GM12875 (cell line): Measurements from ENCODE around the gene CREB3L2.

Experiments
- H3K4me3 ChIP-seq: one replicate; pipeline ENCODE4 v1.5.1; 2011; ENCODE audit warnings: low read depth, low read length, control low read depth
- CTCF ChIP-seq: IDR thresholded peaks from 2 replicates; pipeline ENCODE4 v1.5.1; 2011; ENCODE audit warnings: low read depth, mild to moderate bottlenecking, control low read depth, inconsistent platforms, low read length, moderate library complexity, borderline replicate concordance; ENCODE audit not compliant: insufficient read depth

The CREB3L2 gene

GRCh38 chr7:137996871-137997270 lies 5.0 kb downstream of the CREB3L2 start:
- H3K4me3 ChIP-seq = no peak overlapping the region
- TF ChIP-seq CTCF = no peak

- no peak overlapping the region for H3K4me3 ChIP-seq
- TF ChIP-seq CTCF = no peak
Observed at GRCh38 chr7:137996386-137996851, 5.5 kb downstream of the CREB3L2 start.

GRCh38 chr7:137994216-137994615 lies 7.7 kb downstream of the CREB3L2 start:
- no peak for TF ChIP-seq CTCF
- no peak overlapping the region for H3K4me3 ChIP-seq

GRCh38 chr7:137993395-137993743 lies 8.5 kb downstream of the CREB3L2 start:
- no peak for TF ChIP-seq CTCF
- H3K4me3 ChIP-seq = no peak overlapping the region

DNA sequence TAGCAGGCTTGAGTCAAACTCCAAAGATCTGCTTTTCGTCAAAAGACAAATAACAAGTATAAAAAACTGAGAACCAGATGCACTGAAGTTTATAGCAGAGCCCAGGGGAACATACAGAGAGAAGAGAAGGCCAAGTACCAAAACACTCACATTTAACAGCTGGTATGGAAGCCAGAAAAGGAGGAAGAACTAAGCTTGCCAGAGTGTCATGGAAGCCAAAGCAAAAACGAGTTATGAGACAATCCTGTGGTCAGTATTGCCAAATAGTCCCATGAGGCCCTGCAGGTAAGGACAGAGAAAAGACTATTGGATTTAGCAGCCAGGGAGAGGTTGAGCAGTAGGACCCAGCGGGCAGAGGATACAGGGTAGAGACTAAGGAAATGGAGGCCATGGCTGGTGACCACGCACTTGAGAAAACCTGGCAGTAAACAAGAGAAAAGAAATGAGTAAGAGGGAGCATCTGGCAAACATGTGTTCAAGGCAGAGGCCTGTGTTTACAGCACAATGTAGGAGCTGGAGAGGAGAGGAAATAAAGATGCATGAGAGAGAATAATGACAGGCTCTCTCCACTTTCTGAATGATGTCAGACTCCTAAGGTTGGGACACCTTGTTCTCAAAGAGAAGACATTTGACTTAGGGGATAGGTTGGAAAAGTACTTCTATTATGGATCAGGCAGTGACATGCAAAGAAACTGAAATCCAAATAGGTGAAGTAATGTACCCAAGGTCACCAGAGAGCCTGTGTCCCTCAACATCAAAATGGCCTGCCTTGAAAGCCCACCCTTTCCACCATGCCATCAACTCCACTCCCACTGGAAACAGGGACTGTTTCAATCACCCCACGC lies 9.1 kb downstream of the CREB3L2 start:
- no peak overlapping the region for H3K4me3 ChIP-seq
- TF ChIP-seq CTCF = no peak

DNA sequence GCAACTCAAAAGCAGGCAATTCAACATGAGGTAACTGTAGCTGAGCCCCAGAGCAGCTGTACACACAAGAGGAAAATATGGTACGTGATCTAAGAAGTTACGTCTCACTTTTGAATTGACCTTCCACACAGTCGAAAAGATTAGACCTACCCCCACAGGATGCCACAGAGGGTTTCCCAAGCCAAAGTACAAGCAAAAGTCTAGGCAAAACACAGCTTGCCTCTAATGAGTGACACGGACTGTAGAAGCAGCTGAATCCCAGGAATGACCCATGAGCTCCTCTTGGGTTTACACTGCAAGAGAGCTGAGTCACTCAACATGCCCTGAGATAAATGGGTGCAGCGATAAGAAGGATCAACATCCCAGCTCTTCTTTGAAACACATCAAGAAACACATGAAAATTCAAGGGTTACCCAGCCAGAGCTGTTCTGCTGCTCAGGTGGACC lies 9.8 kb downstream of the CREB3L2 start:
- H3K4me3 ChIP-seq = no peak overlapping the region
- TF ChIP-seq CTCF = no peak

- no peak for TF ChIP-seq CTCF
- no peak overlapping the region for H3K4me3 ChIP-seq
Observed at GRCh38 chr7:137990251-137990941, 11.5 kb downstream of the CREB3L2 start.
